GM19023 (cell line): ENCODE results near the gene STRIP1.

ENCODE experiments used
- ATAC-seq: cut with Tn5 transposase; IDR thresholded peaks from one replicate; pipeline ENCODE4 v1.9.1; 2021; ENCODE audit warnings: mild to moderate bottlenecking, moderate library complexity; ENCODE audit not compliant: unreplicated experiment

STRIP1 gene, protein sequence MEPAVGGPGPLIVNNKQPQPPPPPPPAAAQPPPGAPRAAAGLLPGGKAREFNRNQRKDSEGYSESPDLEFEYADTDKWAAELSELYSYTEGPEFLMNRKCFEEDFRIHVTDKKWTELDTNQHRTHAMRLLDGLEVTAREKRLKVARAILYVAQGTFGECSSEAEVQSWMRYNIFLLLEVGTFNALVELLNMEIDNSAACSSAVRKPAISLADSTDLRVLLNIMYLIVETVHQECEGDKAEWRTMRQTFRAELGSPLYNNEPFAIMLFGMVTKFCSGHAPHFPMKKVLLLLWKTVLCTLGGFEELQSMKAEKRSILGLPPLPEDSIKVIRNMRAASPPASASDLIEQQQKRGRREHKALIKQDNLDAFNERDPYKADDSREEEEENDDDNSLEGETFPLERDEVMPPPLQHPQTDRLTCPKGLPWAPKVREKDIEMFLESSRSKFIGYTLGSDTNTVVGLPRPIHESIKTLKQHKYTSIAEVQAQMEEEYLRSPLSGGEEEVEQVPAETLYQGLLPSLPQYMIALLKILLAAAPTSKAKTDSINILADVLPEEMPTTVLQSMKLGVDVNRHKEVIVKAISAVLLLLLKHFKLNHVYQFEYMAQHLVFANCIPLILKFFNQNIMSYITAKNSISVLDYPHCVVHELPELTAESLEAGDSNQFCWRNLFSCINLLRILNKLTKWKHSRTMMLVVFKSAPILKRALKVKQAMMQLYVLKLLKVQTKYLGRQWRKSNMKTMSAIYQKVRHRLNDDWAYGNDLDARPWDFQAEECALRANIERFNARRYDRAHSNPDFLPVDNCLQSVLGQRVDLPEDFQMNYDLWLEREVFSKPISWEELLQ

DNA sequence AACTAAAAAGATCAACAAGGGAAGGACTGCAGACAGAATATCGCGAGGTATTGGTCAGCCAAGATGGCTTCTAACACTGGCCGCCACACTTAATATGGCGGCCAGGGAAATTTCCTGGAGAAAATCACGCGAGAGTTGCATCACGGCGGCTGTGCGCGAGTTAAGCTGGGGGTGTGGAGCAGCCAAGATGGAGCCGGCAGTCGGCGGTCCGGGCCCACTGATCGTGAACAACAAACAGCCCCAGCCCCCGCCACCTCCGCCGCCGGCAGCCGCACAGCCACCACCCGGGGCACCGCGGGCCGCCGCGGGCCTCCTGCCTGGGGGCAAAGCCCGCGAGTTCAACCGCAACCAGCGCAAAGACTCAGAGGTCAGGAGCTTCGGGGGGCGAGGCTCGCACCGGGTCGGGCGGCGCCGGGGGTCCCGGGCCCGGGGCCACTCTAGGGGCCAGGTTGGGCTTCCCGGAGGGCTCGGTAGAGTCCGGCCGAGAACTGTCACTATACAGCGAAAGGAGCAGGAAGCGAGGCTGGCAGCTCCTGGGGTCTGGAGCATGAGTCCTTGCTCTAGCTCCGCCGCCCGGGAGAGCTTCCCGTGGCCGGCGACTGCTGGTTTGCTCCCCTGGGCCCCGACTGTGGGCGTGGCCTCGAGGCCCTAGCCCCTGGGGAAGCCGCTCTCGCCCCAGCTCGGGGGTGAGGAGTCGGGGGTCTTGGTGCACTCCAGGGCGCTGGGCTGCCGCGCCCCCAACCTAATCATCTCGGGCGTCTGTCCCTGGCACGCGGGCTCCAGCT, at the start of gene STRIP1:
Gene STRIP1, plus strand, starts transcription at position 174 of the 785 bp plus-strand sequence. Its CDS starts 14 bp downstream, at position 188.
- ATAC-seq: peak; percentile 87

DNA sequence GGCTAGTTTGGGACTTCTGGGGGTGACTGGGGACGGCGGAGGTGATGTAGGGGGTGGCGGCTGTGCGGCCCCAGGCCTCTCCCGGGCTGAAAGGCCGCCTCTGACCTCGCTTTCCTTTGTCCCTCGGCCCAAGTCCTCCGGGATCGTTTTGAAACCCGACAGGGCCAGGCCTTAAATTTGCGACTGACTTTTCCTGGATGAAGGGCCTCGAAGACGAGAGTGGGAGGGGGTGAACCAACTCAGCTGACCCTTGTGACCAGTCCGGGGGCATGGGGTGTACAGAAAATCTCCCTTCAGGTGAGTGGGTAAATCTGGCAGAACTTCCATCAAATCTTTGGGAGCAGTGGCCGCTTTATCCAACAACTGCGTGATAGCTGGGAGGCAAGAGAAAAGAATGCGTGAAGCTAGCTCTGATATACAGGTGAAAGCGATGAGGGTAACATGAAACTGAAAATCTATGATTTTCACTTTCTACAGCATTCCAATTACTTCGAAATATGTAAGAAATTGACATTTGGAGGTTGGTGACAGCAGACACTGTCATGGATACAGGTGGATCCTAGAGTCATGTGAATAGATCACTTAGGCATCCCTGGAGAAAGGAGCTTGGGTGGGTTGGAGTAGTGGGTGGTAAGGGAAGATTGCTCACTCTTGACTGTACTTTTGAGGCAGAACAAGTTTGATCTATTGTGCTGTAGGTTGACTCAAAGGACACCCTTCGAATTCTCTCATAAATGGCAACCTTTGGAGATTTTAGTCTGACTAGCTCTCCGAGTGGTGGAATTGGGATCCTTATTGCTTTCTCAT, 49.0 kb upstream of the STRIP1 start:
- no peak for ATAC-seq

DNA sequence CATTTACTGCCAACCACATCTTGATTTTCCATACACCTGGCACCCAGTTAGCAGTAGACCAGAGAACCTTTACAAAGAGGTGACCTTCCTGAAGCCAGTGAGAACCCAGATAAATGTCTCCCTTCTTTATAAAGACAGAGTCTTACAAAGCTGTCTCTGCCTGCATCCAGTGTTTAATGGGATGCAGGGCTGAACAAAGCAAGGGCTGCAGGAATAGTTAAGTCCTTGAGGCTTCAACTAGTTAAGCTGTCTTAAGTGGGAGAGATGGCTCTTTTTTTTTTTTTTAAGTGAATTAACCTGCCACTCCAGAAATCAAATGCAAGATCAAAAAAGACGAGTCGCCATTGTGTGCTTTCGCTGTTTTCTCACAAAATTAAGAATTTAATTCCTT, 48.4 kb upstream of the STRIP1 start:
- ATAC-seq: no peak

DNA sequence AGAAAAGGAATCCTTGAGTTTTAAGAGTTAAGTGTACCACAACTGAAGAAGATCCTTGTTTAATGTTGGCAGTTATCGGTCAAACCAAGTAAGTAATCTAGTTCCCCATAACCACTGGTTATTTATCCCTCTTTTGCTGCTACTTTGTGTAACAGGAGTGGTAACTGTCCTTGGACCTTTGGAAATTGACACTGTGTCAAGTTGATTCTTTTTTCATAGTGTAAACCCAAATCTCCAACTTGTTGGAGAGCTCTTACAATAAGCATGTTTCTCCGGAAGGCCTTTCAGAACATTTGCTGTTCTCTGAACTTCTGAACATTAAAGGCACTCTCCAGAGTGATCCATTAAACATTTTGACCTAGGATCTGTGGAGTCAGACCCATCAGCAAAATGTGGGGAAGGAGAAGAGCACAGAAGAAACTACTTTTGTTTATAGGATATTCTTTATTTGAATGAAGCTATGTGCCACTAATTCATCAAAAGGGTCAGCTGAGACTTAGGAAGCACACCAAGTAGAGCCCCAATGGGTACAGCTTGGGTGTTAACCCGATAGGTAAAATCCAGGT, 46.0 kb upstream of the STRIP1 start:
- no peak for ATAC-seq

DNA sequence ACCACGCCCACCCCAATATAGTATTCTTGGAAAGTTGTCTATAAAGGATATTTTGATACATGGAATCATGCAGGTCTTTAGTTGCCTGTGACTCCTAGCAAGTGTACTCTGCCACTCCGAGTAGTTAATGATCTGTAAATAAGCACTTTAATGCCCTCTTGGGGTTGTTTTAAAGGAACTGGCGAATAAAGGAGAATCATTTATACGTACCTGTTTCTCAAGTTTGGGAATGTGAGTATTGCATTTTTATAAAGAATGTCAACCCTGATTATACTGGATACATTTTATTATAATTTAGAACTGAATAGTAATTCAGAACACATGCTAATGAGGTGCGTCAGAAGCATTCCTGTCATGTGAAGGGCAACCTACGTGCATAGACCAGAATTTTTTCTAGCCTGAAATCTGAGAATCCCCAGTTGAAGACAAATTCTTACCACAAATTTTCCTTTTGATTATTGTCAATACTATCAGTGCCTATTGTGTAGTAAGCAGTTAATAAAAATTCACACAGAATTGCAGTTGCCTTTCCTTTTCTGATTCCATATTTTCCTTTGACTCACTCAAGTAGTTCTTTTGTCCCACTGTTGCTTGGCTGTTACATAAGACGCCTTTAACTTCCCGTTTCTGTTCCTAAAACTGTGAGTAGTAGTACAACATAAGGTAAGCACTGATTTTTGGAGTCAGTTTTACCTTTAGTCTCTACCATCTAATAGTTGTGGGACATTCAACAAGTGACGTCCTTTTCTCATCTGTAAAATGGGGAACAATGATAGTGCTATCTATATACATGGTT, 44.7 kb upstream of the STRIP1 start:
- no peak for ATAC-seq

DNA sequence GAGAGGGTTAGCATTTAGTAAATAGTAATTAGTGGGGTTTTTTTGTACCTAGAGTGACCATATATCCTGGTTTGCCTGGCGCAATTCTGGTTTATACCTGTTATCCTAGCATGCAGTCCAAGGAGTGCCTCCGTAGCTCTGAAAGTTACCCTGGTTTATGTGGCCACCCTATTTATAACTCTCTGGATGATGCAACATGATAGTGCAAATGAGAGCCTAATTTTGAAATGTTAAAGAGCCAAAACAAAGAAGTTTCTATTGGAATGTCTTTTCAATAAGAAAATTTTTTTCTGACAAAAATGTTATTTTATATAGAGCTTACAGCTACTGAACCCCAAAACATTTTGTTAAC, 44.1 kb upstream of the STRIP1 start:
- no peak for ATAC-seq

DNA sequence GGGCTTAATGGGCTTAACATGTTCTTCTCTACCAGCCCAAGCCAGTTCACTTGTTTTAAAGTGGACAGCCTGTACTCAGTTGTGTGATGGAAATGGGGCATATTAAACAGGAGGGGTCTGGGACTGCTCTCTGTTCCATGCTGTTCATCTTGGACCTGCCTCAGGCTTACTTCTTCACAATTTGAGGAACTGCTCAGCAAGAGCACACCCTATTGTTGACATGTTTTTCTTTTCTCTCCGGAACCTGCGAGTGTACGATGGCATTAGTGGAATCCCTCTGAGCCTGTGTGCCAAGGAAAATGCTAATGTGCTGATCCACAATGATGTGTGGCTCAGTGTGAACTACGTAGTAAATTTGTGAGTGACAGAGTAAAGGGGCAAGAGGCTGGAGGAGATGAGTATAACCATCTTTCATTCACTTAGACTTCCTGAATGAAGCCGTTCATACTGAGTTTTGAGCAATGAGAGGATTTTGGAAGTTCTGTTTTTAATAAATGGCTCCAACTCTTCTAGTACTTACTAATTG, 43.0 kb upstream of the STRIP1 start:
- ATAC-seq: no peak

DNA sequence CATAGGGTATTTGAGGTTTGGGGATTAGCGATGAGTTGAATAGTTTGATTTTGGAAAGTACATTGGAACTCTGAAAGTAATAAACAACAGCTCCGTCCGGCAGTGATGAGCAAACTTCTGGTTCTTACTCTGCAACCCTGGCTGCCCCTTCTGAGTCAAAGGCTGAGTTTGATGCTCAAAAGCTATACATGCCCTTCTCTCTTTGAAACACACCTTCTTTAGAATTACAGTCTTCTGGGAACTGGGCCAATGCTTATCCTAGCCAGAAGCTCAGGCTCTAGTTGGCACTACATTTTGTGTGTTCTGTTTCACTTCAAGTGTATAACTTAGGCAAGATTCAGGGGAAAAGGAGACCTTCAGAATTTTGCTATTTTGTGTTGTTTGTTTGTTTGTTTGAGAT, 40.5 kb upstream of the STRIP1 start:
- no peak for ATAC-seq

DNA sequence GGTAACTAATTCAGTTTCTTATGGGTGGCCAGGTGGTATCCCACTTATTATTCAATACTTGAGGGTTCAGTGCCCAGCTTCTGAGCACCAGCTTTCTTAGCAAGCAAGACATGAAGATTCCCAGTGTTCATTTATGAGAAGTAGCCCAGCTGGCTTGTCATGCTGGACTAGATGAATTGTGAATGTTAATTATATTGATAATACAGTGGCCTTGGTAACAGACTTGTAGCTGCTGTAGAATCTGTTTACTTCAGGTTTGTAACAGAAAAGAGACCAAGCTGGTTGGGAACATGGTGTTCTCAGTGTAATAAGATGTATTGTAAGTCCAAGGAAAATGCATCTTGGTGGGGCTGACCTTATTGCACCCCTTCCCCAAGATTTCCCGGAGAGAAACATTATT, 39.8 kb upstream of the STRIP1 start:
- ATAC-seq: no peak

DNA sequence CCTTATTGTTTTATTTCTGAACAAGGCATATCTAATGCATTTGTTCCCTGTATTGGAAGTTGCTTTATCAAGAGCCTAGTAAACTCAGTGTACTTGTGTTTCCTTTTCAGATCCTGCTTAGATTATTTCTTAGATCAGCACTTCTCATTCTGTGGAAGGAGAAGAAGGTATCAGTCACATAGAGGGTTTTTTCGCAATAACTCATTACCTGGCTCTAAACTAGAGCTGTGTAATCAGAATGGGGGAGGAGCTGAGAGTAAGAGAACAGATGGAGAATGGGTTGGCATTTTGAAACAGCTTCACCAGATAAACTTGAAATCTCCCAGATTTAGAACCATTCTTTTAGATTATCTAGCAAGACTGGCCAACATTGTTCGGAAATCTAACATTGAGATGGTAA, 38.9 kb upstream of the STRIP1 start:
- no peak for ATAC-seq

DNA sequence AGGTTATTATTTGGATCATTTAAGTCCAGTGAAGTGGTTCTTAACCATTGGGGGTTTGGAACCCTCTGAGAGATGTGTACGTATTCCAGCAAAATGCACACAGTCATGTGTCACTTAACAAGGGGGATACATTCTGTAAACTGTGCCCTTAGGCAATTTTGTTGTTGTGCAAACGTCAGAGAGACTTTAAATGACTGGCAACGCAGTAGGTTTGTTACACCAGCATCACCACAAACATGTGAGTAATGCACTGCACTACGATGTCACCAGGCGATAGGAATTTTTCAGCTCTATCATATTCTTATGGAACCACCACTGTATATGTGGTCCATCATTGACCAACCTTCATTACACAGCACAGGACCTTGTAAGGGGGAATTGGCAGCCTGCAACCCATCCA, 37.9 kb upstream of the STRIP1 start:
- no peak for ATAC-seq

DNA sequence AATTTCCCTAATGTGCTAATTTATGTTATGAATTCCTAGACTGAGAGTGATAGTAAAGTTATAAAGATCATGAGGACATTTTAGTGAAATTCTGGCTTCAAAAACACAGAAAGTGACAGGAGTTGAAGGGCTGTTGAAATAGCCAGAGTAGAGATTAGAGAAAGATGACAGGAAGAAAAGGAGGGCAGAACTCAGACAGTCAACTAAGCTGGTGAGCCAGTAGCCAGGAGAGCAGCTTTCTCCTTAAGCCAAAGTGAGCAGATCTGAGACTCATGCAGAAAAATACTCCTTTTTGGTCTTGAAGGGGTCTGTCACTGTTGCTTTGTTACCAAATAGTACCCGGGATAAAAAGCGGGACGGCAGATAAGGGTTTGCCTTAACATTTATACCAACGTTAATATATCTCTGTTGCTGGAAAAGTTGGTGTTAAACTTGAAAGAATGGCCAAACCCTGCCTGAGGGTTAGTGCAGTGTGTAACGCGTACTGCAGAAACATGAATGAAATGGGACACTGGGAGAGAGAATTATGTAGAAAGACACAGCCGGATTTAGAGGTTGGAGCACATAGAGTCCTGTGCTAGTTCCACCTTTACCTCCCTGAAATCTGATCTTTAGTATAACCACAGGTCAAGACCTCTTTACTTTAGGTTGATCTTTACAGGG, 37.1 kb upstream of the STRIP1 start:
- ATAC-seq: no peak

DNA sequence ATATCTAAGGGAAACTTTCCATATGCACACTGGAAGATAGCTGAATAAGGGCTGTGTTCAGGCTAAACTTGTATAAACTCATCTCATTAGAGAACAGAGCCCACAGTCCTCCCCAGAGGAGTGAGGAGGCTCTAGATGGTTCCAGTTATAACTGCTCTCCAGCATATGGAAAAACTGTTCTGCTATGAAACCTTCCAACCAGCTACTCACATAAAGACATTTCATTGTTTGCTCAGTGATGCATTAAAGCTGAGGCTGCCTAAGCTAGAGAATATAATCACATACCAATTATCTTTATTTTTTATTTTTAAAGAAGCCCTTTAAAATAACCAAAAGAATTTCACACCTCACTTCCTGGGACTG, 36.6 kb upstream of the STRIP1 start:
- no peak for ATAC-seq

DNA sequence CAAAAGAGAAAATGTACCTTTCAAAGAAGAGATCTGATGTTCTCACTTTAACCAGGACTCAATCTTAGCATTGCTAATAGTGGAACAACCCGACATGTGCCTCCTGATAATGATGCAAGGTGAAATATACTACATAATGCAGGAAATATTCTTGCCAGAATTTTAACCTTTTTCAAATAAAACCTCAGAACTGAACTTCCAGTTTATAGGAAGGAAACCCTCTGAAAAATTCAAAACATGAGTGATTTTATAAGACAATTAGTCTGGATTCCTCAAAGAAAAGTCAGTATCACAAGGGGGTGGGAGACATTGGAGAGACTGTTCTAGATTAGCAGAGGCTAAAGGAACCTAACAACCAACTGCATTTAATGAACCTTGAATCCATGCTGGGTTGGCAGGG, 31.7 kb upstream of the STRIP1 start:
- no peak for ATAC-seq

DNA sequence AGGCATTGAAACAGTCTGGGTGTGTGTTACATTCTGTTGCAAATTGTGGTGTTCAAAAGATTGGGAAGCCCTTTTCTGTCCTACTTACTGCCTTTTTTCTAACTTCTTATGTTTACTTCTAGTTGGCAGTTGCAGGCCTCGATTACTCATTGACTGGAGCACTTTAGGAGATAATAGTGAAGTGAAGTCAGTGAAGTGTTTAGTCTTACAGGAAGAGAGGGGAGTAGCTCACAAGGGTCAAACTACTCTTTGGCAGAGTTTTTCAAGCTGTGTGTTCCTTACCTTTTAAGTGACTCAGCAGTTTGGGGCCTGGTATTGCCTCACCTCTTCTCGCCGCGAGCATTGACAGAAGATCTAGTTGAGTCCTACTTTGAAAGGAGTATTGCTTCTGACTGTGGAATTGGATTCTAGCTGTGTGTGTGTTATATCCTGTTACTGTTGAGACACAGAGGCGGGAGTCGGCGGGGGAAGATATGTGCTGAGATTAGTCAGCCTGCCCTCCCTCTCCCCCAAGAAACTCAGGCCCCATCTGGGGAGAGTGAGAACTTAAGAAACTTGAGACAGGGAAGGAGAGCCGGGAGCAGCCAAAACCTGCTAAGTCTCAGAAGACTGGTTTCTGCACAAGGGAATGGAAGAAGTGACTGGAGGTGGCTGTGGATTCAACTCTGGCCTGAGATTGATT, 30.5 kb upstream of the STRIP1 start:
- peak; percentile 87 for ATAC-seq

DNA sequence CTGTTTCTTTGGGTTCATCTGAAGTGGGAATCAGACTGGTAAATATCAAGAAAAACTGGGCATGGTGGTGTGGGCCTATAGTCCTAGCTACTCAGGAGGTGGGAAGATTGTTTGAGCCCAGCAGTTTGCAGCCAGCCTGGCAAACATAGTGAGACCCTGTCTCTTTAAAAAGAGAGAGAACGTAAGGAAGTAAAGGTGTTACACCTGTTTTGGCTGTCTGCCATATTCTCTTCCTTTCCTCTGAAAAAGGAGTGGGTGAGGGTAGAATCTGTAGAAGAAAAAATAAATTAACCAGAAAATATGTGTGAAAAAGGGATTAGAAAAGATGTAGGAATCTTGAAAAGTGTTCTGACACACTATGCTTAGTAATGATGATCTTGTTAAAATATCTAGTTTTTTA, 29.8 kb upstream of the STRIP1 start:
- no peak for ATAC-seq

DNA sequence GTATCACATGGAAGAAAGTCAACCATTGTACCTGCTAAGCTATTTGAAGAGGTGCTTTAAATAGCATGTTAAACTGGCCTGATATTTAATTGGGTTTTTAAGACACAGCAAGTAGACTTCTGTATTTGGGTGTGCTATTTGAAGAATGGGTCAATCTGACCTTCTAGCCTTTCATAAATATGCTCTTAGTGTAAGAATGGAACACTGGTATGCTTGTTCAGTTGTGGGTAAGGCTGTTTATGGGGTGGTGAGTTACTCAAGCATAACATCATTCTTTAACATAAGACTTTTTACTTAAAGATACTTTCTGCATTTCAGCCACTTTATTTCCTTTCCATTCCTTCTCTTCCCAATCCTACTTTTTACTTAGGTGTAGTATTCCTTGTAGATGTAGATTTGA, 28.5 kb upstream of the STRIP1 start:
- ATAC-seq: no peak

DNA sequence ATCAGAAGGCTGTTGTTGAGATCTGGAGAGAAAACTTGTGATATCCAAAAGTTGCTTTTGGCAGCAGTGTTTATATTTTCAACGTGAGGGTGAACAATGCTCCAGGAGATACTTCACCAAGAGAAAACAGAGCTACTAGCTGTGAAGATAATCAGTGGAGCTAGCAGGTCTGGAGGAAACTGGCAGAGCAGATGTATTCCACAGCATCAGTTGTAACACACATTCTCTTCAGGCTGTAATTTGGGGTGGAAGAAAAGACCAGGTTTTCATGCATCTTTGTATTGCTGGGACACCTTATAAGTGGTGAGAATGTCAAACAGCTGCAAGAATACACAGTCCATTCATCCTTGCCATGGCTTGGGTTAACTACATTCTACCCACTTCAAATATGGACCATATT, 27.9 kb upstream of the STRIP1 start:
- no peak for ATAC-seq
